ENCODE measurements around the gene BFSP2.

BFSP2 gene

DNA sequence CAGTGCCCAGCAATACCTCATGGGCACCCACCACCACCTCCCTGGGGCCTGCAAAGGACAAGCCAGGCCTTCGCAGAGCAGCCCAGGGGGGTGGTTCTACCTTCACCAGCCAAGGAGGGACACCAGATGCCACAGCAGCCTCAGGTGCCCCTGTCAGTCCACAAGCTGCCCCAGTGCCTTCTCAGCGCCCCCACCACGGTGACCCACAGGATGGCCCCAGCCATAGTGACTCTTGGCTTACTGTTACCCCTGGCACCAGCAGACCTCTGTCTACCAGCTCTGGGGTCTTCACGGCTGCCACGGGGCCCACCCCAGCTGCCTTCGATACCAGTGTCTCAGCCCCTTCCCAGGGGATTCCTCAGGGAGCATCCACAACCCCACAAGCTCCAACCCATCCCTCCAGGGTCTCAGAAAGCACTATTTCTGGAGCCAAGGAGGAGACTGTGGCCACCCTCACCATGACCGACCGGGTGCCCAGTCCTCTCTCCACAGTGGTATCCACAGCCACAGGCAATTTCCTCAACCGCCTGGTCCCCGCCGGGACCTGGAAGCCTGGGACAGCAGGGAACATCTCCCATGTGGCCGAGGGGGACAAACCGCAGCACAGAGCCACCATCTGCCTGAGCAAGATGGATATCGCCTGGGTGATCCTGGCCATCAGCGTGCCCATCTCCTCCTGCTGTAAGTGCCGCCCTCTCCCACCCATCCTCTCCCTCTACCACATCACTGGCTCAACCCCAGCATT is 19.2 kb upstream of the BFSP2 start:
- Histone ChIP-seq H3K36me3 (ENCODE audit: control insufficient read depth, low read length) (no peaks in the 10 kb centered on the region), H3K4me1 (ENCODE audit: control insufficient read depth, low read length) (no peaks in the 10 kb centered on the region), H3K4me3 (ENCODE audit: low read length) (no peak overlapping the region), H3K27me3 (ENCODE audit: control insufficient read depth, low read length) (no peaks in the 10 kb centered on the region), H4K20me1 (ENCODE audit: control insufficient read depth, insufficient read depth, low read depth, low read length) (no peaks in the 10 kb centered on the region), H3K9me2 (replicated peaks; ENCODE audit: control insufficient read depth, low read length) (no peaks in the 10 kb centered on the region), H3K9me3 (ENCODE audit: control insufficient read depth, insufficient read depth, low read length) (no peaks in the 10 kb centered on the region), H3K4me2 (ENCODE audit: low read length) (no peak overlapping the region), H3K27ac (ENCODE audit: low read depth, low read length) (no peak overlapping the region), H3F3A (ENCODE audit: control insufficient read depth, insufficient read depth) (no peaks in the 10 kb centered on the region), H3K79me2 (ENCODE audit: control insufficient read depth, low read length) (no peaks in the 10 kb centered on the region)
- no peak for TF ChIP-seq EZH2phosphoT487 (IDR thresholded peaks at IDR 0.05; ENCODE audit: borderline replicate concordance, low read length)
- no peak for TF ChIP-seq CTCF (IDR thresholded peaks at IDR 0.05; ENCODE audit: low read depth, low read length, poor library complexity, severe bottlenecking)

- Histone ChIP-seq H4K20me1 (ENCODE audit: control insufficient read depth, insufficient read depth, low read depth, low read length) (no peaks in the 10 kb centered on the region), H3K4me2 (ENCODE audit: low read length) (no peak overlapping the region), H3K4me1 (ENCODE audit: control insufficient read depth, low read length) (no peaks in the 10 kb centered on the region), H3K27me3 (ENCODE audit: control insufficient read depth, low read length) (no peaks in the 10 kb centered on the region), H3K79me2 (ENCODE audit: control insufficient read depth, low read length) (no peaks in the 10 kb centered on the region), H3K9me2 (replicated peaks; ENCODE audit: control insufficient read depth, low read length) (no peaks in the 10 kb centered on the region), H3K9me3 (ENCODE audit: control insufficient read depth, insufficient read depth, low read length) (no peaks in the 10 kb centered on the region), H3K36me3 (ENCODE audit: control insufficient read depth, low read length) (no peaks in the 10 kb centered on the region), H3K4me3 (ENCODE audit: low read length) (no peak overlapping the region), H3F3A (ENCODE audit: control insufficient read depth, insufficient read depth) (no peaks in the 10 kb centered on the region), H3K27ac (ENCODE audit: low read depth, low read length) (no peak overlapping the region)
- TF ChIP-seq CTCF (IDR thresholded peaks at IDR 0.05; ENCODE audit: low read depth, low read length, poor library complexity, severe bottlenecking) (no peak), EZH2phosphoT487 (IDR thresholded peaks at IDR 0.05; ENCODE audit: borderline replicate concordance, low read length) (no peak)
These were observed 18.3 kb upstream of the BFSP2 start for GRCh38 chr3:133381346-133382109.

GRCh38 chr3:133383175-133383574 is 16.7 kb upstream of the BFSP2 start:
- no peaks in the 10 kb centered on the region for H3K9me3 ChIP-seq (ENCODE audit: control insufficient read depth, insufficient read depth, low read length)
- no peak overlapping the region for H3K27ac ChIP-seq (ENCODE audit: low read depth, low read length)
- no peaks in the 10 kb centered on the region for H3F3A ChIP-seq (ENCODE audit: control insufficient read depth, insufficient read depth)
- no peaks in the 10 kb centered on the region for H3K9me2 ChIP-seq (replicated peaks; ENCODE audit: control insufficient read depth, low read length)
- no peaks in the 10 kb centered on the region for H3K27me3 ChIP-seq (ENCODE audit: control insufficient read depth, low read length)
- H3K4me3 ChIP-seq (ENCODE audit: low read length) = no peak overlapping the region
- TF ChIP-seq EZH2phosphoT487 (IDR thresholded peaks at IDR 0.05; ENCODE audit: borderline replicate concordance, low read length) = no peak
- TF ChIP-seq CTCF (IDR thresholded peaks at IDR 0.05; ENCODE audit: low read depth, low read length, poor library complexity, severe bottlenecking) = no peak
- H3K36me3 ChIP-seq (ENCODE audit: control insufficient read depth, low read length) = no peaks in the 10 kb centered on the region
- no peaks in the 10 kb centered on the region for H3K4me1 ChIP-seq (ENCODE audit: control insufficient read depth, low read length)
- no peak overlapping the region for H3K4me2 ChIP-seq (ENCODE audit: low read length)
- H3K79me2 ChIP-seq (ENCODE audit: control insufficient read depth, low read length) = no peaks in the 10 kb centered on the region
- no peaks in the 10 kb centered on the region for H4K20me1 ChIP-seq (ENCODE audit: control insufficient read depth, insufficient read depth, low read depth, low read length)
